NCI-H2081 treated with DMSO at 0.1 percent for 48 hours (cell line): ENCODE data around the gene EGFL7.

Experiments used
- DNase-seq: peaks from one replicate; lab custom pipeline; 2025; lab: John Stamatoyannopoulos, UW

EGFL7 gene

DNA sequence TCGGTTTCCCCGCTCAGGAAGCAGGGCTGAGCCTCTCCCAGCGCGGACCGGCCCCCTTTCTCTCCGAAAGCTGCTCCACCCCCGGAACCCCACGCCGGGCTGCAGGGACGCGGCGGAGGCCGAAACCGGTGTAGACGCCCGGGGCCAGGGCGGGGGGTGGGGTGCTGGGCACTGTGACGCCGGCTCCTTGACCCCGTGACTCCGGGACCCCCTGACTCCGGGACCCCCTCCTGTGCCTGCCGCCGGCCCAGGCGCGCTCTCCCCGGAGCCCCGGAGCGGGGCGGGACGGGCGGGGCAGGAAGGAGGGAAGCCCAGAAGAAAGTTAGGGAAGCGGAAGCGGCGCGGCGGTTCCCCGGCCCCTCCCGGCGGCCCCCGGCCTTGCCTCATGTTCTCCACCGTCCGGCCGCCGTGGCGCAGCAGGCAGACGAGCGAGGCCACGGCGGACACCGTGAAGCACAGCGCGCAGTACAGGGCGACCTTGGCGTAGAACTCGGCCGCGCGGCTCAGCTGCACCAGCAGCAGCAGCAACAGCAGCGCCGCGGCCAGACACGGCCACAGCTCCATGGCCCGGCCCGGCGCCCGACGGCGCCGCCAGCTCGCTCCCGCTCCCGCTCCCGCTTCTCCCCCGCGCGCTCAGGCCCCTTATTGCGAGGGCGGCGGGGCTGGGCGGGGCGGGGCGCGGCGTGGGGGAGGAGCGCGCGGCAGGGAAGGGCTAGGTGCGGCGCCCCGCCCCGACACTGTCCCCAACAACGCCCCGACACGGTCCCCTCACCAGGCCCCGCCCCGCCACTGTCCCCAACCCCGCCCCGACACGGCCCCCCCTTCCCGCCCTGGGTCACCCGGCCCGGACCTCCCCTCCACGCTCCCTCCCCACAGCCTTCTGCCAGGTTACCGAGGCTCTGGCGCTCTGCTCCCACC, 24.3 kb downstream of the EGFL7 start, which contains the start of gene AGPAT2:
Gene AGPAT2 (minus strand): TSS at position 664 of the 918 bp plus-strand sequence. CDS start 100 bp downstream, at position 564.
- no peak for DNase-seq

DNA sequence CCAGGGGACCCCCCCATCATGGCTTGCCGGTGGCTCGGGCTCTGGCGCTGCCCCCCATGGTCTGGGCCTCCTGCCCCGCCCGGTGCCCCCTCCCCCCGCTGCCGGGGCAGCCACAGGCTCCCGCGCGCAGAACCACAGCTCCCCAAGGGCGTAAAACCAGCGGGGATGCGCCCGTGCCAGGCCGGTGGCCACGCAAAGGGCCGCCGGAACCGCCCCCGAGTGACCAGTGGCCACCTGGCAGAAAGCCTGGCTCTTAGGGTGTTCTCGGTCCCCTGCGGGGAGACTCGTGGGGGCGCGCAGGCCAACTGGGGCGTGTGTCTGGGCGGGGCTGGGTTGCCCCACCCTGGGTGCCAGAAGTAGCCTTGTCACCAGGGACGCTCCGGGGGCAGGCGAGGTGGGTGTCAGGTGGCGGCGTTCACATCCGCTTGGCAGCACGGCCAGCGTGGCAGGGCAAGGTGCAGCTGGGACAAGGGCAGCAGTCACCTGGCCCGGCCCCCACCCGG, 25.1 kb downstream of the EGFL7 start:
- no peak for DNase-seq

DNA sequence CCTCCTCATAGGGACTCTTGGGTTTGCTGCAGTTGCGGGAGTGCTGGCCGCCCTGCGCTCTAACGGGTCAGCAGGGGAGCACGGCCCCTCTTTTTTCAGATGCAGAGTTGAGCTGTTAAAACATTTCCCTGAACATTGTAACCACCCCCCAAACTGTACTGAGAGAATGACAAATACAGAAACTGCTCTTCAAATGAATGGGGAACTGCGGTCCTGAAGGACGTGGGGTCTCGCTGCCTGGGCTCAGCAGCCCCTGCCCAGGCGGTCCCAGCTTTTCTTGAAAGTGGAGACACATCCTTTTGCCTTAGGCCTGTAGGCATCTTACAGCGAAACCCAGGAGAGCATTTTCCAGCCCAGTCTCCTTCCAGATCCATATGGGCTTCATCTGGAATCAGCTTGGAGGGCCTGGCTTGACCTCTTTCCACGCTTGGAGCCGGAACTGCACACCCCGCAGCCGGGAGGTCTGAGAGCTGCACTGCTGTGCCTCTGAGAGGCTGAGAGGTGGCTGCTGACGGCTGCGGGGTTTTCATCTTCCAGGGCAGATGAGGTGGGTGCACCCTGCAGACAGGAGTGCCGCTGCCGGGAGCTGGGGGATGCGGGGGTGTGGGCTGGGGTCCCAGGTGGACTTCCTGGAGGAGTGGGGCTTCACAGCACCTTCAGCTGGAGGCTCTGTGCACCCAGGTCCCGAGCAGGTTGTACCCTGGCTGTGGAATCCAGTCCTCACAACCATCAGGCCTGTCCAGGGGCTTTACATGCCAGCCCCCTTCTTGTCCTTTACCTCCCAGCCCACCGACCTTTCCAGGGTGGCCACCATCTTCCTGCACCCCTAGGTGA, 25.8 kb downstream of the EGFL7 start:
- no peak for DNase-seq

DNA sequence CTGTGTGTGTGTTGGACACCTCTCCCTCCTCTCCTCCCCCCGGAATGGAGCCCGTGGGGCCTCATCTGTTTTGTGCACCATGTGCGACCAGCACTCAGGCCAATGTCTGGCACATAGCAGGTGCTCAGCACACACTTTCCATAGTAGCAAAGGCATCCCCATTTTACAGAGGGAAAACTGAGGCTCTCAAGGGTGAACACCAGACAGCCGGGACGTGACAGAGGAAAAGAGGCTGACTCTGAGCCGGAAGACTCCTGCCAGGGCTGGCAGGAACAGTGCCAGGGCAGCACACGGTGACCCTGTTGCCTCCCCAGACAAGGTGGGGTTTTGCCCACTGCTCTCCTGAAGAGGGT, 26.4 kb downstream of the EGFL7 start:
- no peak for DNase-seq

DNA sequence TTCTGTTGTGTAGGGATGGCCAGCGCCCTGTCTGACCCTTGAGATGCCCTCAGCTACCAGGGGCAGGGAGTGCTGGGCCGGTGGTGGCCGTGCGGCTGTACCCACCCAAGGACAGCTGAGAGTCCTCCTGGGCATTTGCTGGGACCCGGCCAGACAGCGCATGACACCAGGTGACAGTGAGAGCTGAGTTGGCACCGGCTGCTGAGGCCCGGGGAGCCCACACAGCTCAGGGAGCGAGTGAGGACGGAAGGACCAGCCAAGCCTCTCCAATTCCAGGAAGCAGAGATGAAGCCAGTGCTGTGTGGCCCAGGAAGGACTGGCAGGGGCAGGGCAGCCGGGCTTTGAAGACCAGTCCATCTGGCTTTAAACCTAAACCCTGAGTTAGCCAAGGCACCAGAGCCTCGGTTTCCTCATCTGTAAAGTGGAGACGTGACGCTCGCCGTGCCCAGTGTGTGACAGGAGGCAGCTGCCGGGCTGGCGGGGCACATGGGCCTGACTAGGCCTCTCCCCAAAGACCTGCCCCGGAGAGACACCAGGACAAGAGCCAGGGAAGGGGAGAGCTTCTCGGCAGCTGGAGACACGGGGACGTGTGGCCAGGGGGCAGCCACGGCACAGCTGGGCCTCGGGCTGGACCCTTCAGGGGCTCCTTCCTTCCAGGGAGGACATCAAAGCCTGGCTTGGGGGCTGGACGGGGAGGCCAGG, 27.5 kb downstream of the EGFL7 start:
- no peak for DNase-seq

DNA sequence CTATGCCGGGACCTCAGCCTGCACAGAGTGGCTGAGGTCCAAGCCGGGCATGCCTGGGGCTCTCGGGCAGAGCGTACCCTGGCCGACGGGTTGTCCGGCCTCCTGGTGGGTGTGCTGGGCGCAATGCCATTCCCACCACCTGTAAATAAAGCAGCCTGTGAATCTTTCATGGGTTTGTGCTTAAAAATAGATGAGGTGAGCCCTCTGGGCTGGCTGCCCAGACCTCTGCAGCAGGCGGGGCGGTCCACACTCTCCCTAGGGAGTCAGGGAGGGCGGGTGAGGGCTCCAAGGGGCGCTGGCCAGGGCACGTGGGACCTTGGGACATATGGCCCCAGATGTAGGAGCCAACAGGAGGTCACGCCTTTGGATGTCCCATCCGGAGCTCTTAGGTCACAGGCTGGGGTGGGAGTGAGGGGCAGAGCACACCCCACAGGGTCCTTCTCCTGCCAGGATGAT, 28.1 kb downstream of the EGFL7 start:
- no peak for DNase-seq

DNA sequence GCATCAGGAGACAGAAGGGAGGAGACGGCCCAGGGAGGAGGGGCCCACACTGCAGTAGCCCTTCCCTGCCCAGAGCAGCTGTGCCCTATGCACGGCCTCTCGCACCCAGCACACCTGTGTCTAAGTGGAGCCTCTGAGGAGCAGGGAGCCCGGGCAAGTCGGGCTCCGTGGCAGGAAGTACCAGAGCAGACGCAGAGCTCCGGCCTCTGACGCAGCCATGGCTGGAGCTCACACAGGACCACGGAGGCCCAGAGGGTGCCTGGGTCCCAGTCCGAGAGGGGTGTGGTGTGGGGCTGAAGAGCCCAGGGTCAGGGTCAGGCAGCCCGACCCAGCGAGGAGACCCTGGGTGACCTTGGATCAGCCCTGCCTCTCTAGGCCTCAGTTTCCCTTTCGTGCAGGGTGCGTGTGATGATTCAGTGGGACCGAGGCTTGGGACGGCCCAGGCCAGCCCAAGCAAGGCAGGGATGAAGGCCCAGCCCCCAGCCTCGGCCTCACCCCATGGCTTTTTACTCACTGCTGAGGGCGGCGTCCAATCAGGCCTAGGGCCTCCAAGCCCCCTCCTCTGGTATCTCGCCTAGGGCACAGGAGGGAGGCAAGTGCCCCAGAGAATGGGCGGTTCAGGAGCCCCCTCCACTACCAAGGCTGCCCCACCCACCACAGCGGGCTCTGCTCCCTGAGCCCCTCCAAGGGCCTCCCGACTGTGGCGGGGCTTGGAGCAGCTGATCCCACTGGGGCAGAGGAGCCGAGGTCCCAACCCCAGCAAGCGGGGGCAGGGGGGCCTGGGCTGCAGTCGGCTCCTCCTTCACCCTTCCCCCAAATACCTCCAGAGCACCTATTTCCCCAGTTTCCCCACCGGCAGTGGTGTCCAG, 28.8 kb downstream of the EGFL7 start:
- DNase-seq = no peak

DNA sequence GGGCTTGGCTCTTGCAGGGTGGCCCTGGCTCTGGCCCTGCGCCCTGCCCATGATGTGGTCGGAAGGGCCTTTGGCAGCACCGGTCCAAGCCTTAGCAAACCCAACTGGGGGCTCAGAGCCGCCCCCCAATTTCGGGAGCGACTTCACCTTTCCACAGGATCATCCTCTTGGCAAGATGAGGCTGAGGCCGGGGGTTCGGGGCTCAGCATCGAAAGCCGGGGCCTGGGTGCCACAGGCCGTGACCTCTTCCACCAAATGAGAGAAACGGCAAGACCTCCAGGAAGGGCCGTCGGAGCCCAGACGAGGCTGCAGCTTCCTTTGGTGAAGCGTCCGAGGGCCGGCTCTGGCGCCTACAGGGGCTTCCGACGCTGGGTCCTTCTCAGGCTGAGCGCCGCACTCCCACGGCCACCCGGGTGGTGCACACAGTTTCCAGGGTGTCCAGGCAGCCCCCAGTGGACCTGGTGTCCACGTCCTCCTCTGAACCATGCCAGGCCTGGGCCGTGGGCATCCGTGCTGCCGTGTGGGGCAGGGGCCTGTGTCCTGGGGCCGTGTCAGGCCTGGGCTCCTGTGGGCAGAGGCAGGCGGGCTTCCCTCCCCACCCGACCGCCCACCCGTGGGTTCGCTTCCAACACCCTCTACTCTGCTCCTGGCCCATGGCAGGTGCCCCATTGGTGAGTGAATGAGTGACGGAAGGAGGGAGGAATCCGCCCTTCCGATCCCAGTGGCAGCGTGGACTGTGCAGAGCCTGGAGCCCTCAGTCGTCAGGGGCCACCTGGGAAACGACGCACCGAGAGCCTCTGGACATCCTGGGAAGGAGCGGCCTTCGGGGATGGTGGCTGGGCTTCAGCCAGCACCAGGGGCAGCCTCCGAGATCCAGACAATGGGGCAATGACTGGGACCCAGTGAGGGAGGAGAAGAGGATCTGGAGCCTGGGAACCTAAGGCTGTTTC, 29.7 kb downstream of the EGFL7 start:
- DNase-seq = no peak

DNA sequence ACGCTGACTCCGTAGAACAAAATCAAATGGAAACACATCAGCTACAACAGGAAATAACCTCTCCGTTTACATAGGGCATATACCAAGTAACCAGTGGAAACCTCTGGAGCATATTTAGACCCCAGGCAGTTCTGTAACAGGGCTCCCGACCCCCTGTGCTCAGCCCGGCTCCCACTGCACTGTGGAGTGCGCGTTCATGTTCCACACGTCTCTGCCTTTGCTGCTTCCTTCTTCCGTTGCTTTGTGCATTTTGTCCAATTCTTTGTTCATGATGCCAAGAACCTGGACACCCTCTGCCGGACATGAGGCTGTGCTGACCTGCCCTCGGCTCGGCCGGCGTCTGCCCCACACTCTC, 30.4 kb downstream of the EGFL7 start:
- no peak for DNase-seq

DNA sequence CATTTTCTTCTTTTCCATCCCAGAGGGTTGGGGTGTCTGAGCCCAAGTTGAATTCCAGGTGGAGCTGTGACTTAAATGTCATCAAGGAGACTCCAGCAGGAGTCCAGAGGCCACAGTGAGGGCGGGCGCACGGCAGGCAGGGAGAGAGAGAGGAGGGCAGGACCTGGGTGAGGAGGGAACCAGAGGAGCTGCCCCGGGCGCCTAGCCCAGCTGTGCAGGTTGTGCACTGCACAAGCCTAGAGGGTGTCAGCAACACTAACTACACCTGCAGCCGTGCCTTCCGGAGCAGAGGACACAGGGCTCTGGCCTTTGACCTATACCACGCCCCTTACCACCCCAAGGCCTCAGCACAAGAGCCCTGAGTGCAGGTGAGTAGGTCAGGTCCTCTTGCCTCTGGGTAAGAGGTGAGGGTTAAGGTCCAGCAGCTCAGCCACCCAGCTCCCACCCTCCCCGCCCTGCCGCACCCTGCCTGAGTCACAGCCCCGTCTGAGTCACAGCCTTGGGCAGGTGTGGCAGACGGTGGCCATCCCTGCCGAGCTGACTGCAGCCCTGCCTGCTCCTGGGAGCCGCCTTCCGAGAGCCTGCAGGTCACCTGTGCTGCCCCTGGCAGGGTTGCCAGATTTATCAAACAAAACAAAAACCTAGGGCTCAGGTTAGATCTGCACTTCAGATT, 30.9 kb downstream of the EGFL7 start:
- DNase-seq = no peak

DNA sequence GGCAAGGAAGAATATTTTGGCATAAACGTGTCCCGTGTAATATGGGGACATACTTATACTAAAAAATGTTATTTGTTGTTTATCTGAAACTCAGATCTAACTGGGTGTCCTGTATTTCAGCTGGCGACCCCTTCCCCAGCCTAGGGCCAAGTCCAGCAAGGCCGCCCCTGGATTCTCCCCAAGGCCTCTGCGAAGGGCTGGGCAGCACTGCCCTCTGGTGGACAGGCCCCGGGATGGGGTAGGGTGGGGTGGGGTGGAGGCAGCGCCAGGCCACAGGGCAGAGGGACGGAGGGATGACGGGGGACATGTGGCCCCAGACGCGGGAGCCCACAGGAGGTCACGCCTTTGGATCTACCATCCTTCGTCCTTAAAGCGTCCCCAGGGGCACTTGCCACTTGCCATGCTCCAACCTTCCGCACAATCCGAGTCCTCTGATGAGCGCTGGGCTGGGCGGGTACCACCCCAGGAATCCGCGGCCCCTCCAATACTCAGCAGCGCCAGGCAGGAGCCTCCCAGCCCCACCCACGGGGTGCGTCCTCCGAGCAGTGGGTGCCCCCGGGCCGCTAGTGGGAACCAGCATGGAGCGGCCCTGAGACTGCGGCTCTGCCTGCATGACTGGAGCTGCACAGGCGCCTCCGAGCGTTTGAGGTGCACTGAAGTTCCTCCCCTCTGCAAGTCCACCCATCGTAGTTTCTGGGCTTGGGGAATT, 31.6 kb downstream of the EGFL7 start:
- no peak for DNase-seq

DNA sequence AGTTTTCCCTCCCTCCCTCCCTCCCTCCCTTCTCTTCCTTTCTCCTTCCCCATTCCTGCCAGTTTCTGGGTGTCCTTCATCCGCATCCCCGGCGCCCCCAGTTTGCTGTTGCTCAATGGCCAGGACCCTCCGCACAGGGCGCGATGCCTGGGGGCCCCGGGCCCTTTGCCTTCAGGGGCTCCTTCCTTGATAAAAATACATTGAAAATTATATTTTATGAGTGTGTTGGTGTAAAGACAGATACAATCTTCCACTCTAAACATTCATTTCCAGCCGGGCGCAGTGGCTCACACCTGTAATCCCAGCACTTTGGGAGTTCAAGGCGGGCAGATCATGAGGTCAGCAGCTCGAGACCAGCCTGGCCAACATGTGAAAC, 32.1 kb downstream of the EGFL7 start:
- DNase-seq = no peak

DNA sequence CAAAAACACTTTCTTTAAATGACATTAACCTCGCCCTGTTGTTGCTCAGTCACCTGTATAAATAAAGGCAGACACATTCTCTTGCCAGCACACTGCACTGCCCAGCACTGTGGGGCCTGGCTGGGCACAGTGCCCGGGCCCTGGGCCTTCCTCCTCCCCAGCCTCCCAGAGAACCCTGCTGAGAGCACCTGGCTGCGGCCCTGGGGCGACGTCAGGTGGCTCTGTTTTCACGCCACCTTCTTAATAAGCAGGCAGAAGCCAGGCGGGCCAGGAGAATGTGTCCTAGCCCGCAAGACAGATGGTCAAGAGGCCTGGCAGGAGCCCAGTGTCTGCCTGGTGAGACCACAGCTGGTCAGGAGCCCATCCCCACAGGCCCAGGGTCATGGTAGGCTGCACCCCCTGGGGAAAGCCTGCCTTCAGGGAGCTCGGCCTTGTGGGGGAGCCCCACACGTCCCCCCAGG, 32.7 kb downstream of the EGFL7 start:
- peak; percentile 78 for DNase-seq

DNA sequence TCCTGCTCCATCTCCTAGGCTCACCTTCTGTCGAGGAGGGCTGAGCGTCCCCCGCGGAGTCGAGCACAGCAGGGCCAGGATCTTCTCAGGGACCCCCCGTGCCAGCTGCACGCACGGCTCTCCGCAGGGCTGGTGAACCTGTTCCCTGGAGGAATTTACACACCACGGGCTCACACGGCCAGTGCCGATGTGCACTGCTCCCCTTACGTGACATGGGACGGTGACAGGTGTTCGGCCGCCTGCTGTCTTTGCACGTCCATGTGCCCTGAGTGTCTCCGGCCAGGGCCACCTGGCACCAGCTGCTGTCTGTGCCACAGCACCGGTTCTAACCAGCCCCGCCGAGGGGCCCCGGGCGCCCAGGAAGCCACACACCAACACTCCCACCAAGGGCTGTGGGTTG, 33.2 kb downstream of the EGFL7 start:
- no peak for DNase-seq

DNA sequence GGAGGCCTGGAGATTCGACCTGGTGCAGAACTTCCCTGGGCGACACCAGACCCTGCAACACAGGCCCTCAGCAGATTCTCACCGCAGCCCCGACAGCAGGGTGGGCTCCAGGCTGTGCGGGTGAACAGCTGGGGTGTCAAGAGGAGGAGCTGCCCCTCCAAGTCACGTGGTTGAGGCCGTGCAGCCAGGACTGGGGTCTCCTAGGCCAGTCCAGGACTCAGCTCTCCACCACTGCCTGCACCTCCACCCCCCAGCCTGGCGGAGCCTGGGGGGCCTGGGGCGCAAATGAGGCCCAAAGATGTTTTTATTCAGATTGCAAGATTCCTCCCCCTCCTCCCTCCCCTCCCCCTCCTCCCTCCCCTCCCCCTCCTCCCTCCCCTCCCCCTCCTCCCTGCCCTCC, 33.8 kb downstream of the EGFL7 start:
- no peak for DNase-seq

DNA sequence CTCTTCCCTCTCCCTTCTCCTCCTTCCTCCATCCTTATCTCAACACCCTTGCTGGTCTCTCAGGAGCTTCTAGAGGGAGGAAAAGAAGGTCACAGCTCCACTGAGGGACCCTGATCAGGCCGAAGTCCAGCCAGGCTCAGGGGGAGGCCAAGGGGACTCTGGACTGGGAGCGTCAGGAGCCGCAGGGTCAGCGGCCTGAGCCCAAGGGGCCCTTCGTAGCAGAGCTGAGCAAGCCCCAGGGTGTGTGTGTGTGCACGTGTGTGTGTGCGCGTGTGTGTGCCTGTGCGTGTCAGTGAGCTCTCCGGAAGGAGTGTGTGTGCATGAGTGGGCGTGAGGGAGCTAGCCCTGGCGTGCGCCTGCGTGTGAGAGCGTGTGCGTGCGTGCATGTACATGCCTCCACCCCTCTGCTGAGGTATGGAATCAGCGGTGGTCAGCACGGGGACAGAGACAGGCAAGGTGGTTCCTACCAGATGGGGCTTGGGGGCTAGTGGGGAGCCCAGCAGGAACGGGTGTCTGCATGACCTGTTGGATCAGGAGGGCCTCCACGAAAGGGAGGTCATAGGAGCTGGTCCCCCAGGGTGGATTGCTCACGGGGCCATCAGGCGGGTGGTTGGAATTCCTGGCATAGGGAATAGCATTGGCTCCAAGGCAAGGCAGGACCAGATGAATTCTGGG, 34.6 kb downstream of the EGFL7 start:
- DNase-seq = no peak

DNA sequence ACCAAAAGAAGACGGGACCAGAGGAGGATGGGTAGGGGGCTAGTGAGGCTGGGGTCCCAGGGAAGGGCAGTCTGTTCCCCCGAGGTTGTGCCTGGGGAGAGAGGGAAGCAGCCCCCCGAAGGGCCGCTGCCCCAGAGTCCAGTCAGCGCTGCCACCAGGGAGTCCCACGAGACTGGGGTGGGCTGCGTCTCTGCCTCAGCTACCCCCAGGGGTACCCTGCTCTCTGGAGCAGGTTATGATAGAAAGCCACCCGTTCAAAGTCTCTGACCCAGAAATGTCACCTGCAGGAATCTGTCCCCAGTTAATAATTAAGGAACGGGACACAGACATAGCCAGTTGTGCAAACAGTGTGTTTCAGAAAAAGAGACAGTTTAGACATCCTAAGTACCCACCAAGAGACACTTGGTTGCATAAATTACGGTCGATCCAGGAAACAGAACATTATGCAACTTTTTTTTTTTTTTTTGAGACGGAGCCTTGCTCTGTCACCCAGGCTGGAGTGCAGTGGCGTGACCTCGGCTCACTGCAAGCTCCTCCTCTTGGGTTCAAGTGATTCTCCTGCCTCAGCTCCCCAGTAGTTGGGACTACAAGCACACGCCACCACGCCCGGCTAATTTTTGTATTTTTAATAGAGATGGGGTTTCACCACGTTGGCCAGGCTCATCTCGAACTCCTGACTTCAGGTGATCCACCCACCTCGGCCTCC, 35.3 kb downstream of the EGFL7 start:
- DNase-seq = no peak
